Measurements from ENCODE around the gene ULK4. TPM values are rescaled to one million over a fixed set of nuclear protein-coding genes. Genes with fewer than 3 reads are reported as not detected.

Gene ULK4
- total and polyA plus RNA-seq, 2 of the 8 experiments (the other 6 are each of a cell fraction or from before 2014, with no cell fraction given) = 3.0 to 10.8 TPM

DNA sequence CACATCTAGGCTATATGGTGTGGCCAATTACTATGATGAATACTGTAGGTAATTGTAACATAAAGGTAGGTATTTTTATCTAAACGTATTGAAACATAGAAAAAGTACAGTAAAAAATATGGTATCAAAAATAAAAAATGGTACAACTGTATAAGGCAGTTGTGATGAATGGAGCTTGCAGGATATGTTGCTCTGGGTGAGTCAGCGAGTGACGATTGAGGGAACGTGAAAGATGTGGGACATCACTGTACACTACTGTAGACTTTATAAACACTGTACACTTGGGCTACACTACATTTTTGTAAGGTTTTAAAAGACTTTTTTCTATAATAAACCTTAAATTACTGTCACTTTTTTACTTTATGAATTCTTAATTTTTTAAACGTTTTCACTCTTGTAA lies 752.3 kb downstream of the ULK4 start:
- no peak overlapping the region for H3K4me2 ChIP-seq (ENCODE audit: insufficient read depth in 1 of 2, low read depth in 2 of 2, low read length in 2 of 2)
- no peak overlapping the region for H3K23ac ChIP-seq (ENCODE audit: insufficient read length)
- H3K23me2 ChIP-seq (ENCODE audit: low read depth, low read length) = no peaks in the 10 kb centered on the region
- no peak overlapping the region for H4K8ac ChIP-seq (ENCODE audit: extremely low read depth, insufficient read depth, low read length)
- DNase-seq (ENCODE audit: low read depth in 1 of 2, low spot score in 2 of 2) = no peak
- no peaks in the 10 kb centered on the region for H3K27me3 ChIP-seq (replicated peaks in 1 of 4; ENCODE audit: control insufficient read depth in 3 of 4, extremely low read depth in 1 of 4, insufficient read depth in 3 of 4, low read length in 3 of 4)
- no peak for FAIRE-seq
- H3K36me3 ChIP-seq (ENCODE audit: control insufficient read depth in 2 of 4, insufficient read depth in 4 of 4, low read length in 3 of 4) = peaks cover 0 to 3% (median 0%) of the 10 kb centered on the region in 4 experiments; a peak in 1 of 8 replicates
- no peak overlapping the region for H2BK20ac ChIP-seq (ENCODE audit: low read length)
- H2BK120ac ChIP-seq (replicated peaks; ENCODE audit: low read depth, low read length) = no peak overlapping the region
- no peak overlapping the region for H3K56ac ChIP-seq (replicated peaks; ENCODE audit: insufficient read length, low read depth, low read length)
- H3K4ac ChIP-seq (replicated peaks; ENCODE audit: insufficient read length, low read depth, low read length) = no peak overlapping the region
- H2BK15ac ChIP-seq (ENCODE audit: low read length) = no peak overlapping the region
- POLR2A ChIA-PET (ENCODE audit: partially characterized antibody) = interaction anchor here (1.6 to 3.1 kb wide), 3 partner anchors 10 to 430 kb away, joined by 3 to 24 read pairs (median 3); partner anchors contain the start of gene CTNNB1
- 91% methylated on average over 5 of the region's 5 CpGs; no CpG with 5 or more reads in 1 of the 2 experiments for WGBS, 2 experiments (ENCODE audit: extremely low coverage in 1 of 2, insufficient coverage in 1 of 2, insufficient read length in 1 of 2, insufficient replicate concordance in 2 of 2, low coverage in 1 of 2, low lambda C conversion rate in 2 of 2, missing lambda C conversion rate in 1 of 2)
- H2AFZ ChIP-seq (ENCODE audit: low read length) = no peak overlapping the region
- H2BK12ac ChIP-seq (ENCODE audit: low read depth, low read length) = no peak overlapping the region
- no peaks in the 10 kb centered on the region for H3K9me3 ChIP-seq (ENCODE audit: insufficient read depth in 2 of 2, low read depth in 1 of 2, low read length in 1 of 2)
- H3K79me2 ChIP-seq (ENCODE audit: control insufficient read depth in 1 of 2, insufficient read depth in 2 of 2, low read length in 2 of 2) = peaks cover 60 to 99% of the 10 kb centered on the region in 2 experiments
- CTCF ChIA-PET (ENCODE audit: partially characterized antibody) = interaction anchor here (1.1 kb wide), 1 partner anchor 18 kb away, joined by 3 read pairs; no protein-coding TSS in a partner anchor
- H3K18ac ChIP-seq (ENCODE audit: extremely low read depth, low read length) = no peak overlapping the region
- H3K9ac ChIP-seq (replicated peaks in 1 of 4; ENCODE audit: extremely low read depth in 1 of 4, low read depth in 3 of 4, low read length in 3 of 4) = no peak overlapping the region
- no peak overlapping the region for H2AK5ac ChIP-seq (ENCODE audit: low read depth, low read length)
- no peak overlapping the region for H4K5ac ChIP-seq (ENCODE audit: insufficient read length, low read depth, low read length)
- no peak overlapping the region for H2BK5ac ChIP-seq (ENCODE audit: low read depth, low read length)
- H3K4me1 ChIP-seq (replicated peaks in 1 of 4; ENCODE audit: control insufficient read depth in 3 of 4, insufficient read depth in 4 of 4, low read length in 3 of 4) = peaks cover 3 to 27% (median 19%) of the 10 kb centered on the region in 4 experiments; a peak in 6 of 7 replicates
- H3K27ac ChIP-seq (ENCODE audit: low read depth, low read length) = no peak overlapping the region
- no peak overlapping the region for H3K4me3 ChIP-seq (ENCODE audit: extremely low read depth in 1 of 4, insufficient read depth in 2 of 4, low read depth in 3 of 4, low read length in 4 of 4)
- H4K91ac ChIP-seq (replicated peaks; ENCODE audit: insufficient read length, low read length) = no peak overlapping the region
- H4K20me1 ChIP-seq (replicated peaks in 1 of 2; ENCODE audit: control insufficient read depth in 1 of 2, insufficient read depth in 2 of 2, low read length in 2 of 2) = peaks cover 38 to 56% of the 10 kb centered on the region in 2 experiments
- no peak for TF ChIP-seq SP4 (IDR thresholded peaks at IDR 0.05; ENCODE audit: low read length)
- TF ChIP-seq TEAD4 (IDR thresholded peaks at IDR 0.05; ENCODE audit: low read depth, low read length) = no peak
- no peak for TF ChIP-seq SIRT6 (IDR thresholded peaks at IDR 0.05; ENCODE audit: low read length)
- TF ChIP-seq, protein P1, sequence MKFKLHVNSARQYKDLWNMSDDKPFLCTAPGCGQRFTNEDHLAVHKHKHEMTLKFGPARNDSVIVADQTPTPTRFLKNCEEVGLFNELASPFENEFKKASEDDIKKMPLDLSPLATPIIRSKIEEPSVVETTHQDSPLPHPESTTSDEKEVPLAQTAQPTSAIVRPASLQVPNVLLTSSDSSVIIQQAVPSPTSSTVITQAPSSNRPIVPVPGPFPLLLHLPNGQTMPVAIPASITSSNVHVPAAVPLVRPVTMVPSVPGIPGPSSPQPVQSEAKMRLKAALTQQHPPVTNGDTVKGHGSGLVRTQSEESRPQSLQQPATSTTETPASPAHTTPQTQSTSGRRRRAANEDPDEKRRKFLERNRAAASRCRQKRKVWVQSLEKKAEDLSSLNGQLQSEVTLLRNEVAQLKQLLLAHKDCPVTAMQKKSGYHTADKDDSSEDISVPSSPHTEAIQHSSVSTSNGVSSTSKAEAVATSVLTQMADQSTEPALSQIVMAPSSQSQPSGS (IDR thresholded peaks at IDR 0.05; ENCODE audit: low read length) = no peak
- no peak for TF ChIP-seq BACH1 (IDR thresholded peaks at IDR 0.05; ENCODE audit: low read length)
- TF ChIP-seq PHF8 (conservative IDR thresholded peaks at IDR 0.05; ENCODE audit: low read depth, low read length) = no peak
- TF ChIP-seq YY1 (IDR thresholded peaks at IDR 0.05; ENCODE audit: low read depth, low read length) = no peak
- TF ChIP-seq NRF1 (IDR thresholded peaks at IDR 0.05; ENCODE audit: low read depth, low read length) = no peak
- TF ChIP-seq JUND (IDR thresholded peaks at IDR 0.05; ENCODE audit: low read length) = no peak
- no peak for TF ChIP-seq ASH2L (IDR thresholded peaks at IDR 0.05; ENCODE audit: low read length)
- TF ChIP-seq CBX8 (IDR thresholded peaks at IDR 0.05; ENCODE audit: borderline replicate concordance, low read depth, low read length) = no peak
- H3K79me1 ChIP-seq (ENCODE audit: low read depth, low read length) = no peaks in the 10 kb centered on the region
- no peak overlapping the region for H3K14ac ChIP-seq (ENCODE audit: insufficient read length)

Data from H1 (cell line).